Activated CD4-positive, alpha-beta T cell treated with anti-CD3 and anti-CD28 coated beads, Interleukin-2, Interleukin-6, amounts not matched to agents 100 ng/mL and 50 ng/mL, durations not matched to agents 16 hours and 8 hours (primary cell): ENCODE data around the gene MYBL2.
"Not testable (repeated sequence)": the region's sequence is repeated elsewhere in the genome, so short reads cannot be mapped to it uniquely, and the experiment has no call there.

Experiments used
- DNase-seq: peaks from one replicate; pipeline ENCODE4 v3.0.0-alpha.2; 2020

MYBL2 gene

GRCh38 chr20:43666376-43667328 is at the start of gene MYBL2:
Gene MYBL2, plus strand, starts transcription at chr20:43667114. Its CDS starts 170 bp downstream, at chr20:43667284.
- peak; percentile 84 for DNase-seq

GRCh38 chr20:43631598-43631997 is 35.3 kb upstream of the MYBL2 start:
- no peak for DNase-seq

DNA sequence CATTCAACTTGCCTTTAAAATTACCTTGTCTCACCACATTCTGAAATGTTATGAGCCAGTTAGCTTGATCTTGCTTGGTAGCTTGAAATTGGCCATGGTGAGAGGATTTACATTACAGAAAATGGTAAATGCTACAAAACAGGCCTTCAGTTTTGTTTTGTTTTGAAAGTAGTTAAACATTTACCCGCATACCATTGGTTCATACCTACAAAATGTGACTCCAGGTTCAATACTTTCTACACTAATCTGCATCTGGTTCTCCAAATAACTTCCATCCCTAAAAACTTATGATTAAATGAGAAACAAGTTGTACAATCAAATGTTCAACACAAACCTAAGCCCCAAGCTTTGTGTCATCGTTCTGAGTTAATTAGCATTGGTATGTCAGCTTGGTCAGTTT is 30.5 kb upstream of the MYBL2 start:
- DNase-seq = no peak

GRCh38 chr20:43642548-43642947 is 24.4 kb upstream of the MYBL2 start:
- DNase-seq = no peak

GRCh38 chr20:43650997-43651525 is 15.9 kb upstream of the MYBL2 start:
- no peak for DNase-seq

GRCh38 chr20:43651650-43652184 is 15.2 kb upstream of the MYBL2 start:
- DNase-seq = not testable (repeated sequence)

DNA sequence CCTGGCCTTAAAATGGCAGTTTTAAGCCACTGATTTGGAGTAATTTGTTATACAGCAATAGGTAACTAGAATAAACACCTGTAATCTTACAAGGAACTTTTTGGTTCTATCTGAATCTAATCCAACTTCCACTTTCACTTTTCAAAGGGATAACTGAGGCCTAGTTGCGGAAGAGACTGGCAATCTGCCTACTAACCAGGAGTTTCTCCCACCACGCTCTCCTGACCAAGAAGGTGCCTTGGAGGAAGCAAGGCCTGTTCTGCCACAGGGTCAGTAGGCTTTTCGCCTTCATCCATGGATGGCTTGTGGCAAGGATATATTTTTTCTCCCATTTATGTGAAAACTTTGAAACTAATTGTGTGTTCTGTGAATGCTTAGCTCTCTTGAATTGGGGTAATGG is 12.9 kb upstream of the MYBL2 start:
- DNase-seq = no peak

- DNase-seq = not testable (repeated sequence)
These were observed 11.7 kb upstream of the MYBL2 start for GRCh38 chr20:43655176-43655575.

DNA sequence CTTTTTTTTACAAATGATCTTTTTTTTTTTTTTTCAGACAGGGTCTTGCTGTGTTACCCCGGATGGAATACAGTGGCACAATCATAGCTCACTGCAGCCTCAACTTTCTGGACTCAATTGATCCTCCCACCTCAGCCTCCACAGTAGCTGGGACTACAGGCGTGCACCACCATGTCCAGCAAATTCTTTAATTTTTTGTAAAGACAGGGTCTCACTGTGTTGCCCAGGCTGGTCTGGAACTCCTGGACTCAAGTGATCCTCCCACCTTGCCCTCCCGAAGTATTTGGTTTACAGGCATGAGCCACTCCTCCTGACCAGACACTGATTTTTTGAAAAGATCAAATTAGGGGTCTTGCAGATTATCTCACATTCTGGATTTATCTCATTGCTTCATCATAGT is 11.0 kb upstream of the MYBL2 start:
- DNase-seq = no peak

GRCh38 chr20:43658069-43658722 is 8.7 kb upstream of the MYBL2 start:
- DNase-seq = peak; percentile 43

- no peak for DNase-seq
These were observed 8.0 kb upstream of the MYBL2 start for GRCh38 chr20:43658723-43659419.

DNA sequence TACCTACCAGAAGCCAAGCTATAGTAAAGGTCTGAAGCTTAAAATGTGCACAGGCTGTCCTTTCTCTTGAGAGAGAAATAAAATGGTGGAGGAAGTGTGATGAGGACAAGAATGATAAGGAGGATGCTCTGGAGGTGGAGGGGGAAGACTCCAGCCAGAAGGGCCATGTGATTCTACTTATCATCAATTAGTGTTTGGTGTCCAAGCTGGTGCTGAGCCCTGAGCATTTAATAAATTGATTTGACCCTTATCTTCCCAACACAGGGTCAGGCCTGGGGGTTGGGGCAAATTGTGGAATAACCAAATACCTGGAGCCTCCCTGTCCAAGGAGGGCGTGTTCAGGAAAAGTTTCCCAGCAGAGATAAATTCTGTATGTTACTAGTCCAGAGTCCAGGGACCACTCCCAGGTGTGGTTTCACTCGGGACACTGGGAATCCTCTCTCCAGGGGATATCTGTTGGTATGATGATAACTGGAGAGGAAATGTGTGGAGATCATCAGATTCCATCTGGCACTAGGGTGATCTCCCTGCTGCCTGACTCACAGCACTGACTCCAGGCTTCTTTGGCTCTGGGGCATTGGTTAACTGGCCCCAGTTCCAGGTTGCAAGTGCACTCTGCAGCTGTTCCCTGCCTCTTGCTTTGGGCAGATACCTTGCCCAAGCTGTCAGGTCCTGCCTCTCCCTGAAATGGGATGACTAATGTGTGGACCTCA is 3.8 kb upstream of the MYBL2 start:
- DNase-seq = no peak

DNA sequence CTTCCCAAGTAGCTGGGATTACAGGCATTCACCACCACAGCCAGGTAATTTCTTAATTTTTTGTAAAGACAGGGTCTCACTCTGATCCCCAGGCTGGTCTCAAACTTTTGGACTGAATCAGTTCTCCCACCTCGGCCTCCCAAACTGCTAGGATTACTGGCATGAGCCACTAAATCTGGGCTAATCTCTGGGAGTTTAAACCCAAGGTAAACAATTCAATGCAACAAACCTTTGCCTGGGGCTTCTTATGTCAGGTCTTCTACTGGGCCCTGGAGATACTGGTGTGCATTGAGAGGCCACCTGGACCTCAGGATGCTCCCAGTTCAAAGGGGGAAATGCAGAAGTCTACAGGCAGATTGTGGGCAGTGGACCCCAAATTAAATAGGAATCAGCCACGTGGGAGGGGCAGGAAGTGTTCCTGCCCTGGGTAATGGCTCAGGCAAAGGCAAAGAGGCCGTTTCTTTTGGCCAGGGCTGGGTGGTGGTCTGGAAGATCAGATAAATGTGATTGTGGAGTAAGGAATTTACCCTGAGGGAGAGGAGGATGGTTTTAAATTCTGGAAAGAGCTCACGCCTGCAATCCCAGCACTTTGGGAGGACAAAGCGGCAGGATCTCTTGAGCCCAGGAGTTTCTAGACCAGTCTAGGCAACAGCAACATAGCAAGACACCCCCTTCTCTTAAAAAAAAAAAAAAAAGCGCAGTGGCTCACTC is 1.3 kb upstream of the MYBL2 start:
- DNase-seq = no peak

DNA sequence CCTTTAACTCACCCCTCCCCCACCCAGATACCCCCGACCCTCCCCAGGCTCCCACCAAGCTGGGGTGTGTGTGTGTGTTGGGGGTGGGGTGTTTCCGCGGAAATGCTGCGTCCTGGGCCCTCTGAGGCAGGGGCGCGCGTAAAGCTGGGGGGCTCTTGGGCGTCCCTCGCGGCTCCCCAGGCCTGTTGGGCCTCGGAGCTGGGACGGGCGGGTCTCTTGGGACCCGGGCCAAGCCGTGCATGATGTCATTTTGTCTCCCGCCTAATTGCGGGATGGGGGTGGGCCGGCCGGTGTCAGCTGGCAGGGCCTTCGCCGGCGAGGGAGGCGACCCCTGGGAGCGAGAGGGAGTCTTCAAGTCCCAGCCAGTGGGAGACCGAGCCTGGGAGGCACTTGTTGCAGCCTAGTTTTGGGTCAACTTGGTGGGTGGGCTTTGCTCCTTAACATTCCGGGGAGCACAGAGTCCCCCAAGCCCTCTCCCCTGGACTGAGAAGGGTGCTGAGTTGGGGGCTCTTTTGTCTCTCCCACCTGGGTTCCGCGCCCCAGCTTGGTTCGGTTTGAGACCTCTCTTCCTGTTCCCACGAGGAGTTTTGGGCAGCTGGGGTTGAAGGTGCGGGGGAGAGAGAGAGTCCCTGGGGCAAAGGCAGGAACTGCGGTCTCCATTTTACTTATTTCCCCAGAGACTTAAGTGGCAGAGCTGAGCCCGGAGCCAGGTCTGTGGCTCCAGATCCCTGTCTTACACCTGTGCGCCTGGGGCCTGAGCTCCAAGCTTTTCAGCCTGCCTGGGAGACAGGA is 623 bp downstream of the MYBL2 start:
- DNase-seq = peak; percentile 30

GRCh38 chr20:43669332-43669731 is 2.4 kb downstream of the MYBL2 start:
- no peak for DNase-seq

- no peak for DNase-seq
These were observed 3.5 kb downstream of the MYBL2 start for GRCh38 chr20:43670423-43670822.

DNA sequence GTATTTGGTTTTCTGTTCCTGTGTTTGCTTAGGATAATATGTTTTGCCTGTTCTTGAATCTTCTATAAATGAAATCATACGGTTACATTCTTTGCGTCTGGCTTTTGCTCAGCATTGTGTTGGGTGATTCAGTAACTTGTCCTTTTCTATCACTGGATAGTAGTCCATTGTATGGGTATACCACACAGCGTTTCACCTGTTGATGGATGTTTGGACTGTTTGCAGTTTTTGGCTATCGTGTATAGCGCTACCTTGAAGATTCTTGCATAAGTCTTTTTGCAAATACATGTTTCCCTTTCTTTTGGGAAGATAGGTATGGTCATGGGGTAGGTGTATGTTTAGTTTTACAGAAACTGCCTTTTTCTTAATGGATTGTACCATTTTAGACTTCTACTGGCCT is 9.5 kb downstream of the MYBL2 start:
- DNase-seq = no peak

DNA sequence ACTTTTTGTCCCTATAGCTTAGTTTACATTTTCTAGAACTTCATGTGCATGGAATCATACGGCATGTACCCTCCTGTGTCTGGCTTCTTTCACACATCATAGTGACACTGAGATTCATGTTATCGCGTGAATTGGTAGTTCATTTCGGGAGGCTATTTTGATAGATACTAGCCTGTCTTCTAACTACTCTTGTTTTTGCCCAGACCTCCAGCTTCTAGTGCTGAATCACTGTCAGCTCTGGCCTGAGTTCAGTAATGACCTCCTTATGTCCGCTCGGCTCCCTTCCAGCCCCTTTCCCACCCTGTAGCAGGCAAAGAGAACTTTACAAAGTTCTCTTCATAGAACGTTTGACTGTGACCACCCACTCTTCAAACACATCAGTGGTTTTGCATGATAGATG is 14.1 kb downstream of the MYBL2 start:
- DNase-seq = no peak

DNA sequence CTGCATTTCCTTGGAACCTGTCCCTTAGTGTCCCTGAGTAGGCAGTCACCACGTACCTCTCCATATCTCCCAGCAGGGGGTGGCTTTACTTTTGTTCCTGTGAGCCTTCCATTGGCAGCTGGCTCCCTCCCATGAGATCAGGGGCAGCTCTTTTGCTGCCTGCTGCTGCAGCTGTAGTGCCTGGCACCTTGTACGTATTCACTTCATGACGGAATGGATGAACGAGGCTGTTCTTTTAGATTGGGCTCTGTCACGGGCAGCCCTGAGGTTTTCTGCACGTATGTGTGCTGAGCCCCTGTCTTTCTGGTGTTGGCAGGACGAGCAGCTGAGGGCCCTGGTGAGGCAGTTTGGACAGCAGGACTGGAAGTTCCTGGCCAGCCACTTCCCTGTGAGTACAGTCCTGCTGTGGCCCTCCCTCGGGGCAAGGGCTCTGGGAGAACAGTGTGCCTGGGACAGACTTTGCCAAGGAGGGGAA is 14.6 kb downstream of the MYBL2 start:
- no peak for DNase-seq

- DNase-seq = no peak
These were observed 15.1 kb downstream of the MYBL2 start for GRCh38 chr20:43681991-43682410.

DNA sequence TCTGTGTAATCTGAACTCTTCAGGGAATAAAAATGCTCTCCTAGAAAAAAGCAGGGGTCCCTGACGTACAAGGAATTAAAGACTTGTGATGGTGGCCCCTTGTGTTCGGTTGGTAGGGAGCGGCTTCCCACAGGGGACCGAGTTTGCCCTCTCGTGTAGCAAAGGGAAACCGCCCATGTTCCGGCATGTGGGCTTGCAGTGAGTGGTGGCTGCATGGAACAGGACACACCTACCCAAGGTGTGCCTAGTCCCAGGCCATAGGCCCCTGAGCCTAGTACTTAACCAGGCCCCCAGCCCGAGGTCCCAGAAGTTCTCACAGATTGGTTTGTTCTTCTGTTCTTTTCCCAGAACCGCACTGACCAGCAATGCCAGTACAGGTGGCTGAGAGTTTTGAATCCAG is 15.5 kb downstream of the MYBL2 start:
- no peak for DNase-seq
